Activated T-cell treated with anti-CD3 and anti-CD28 coated beads, Interleukin-2, amount 50 U/mL, for 24 hours (primary cell): ENCODE results near the gene CRYBB1.
"Not testable (repeated sequence)": the region's sequence is repeated elsewhere in the genome, so short reads cannot be mapped to it uniquely, and the experiment has no call there.

ENCODE experiments used
- DNase-seq: peaks from one replicate; pipeline ENCODE4 v3.0.0-alpha.2; 2020
- H3K27ac Mint-ChIP-seq: 2 replicates; pipeline ENCODE4 v1.8.0; 2020; ENCODE audit warnings: mild to moderate bottlenecking, mixed read lengths
- H3K27me3 Mint-ChIP-seq: 2 replicates; pipeline ENCODE4 v1.8.0; 2020; ENCODE audit warnings: mixed read lengths
- H3K36me3 Mint-ChIP-seq: 2 replicates; pipeline ENCODE4 v1.8.0; 2020; ENCODE audit warnings: low read depth, mixed read lengths
- H3K4me1 Mint-ChIP-seq: 2 replicates; pipeline ENCODE4 v1.8.0; 2020; ENCODE audit warnings: low read depth, mixed read lengths
- H3K4me3 Mint-ChIP-seq: 2 replicates; pipeline ENCODE4 v1.8.0; 2020; ENCODE audit warnings: mild to moderate bottlenecking, moderate library complexity, mixed read lengths
- H3K9me3 Mint-ChIP-seq: 2 replicates; pipeline ENCODE4 v1.8.0; 2020; ENCODE audit warnings: mixed read lengths

Gene CRYBB1

GRCh38 chr22:26621663-26622062 is 3.8 kb upstream of the CRYBB1 start, which contains the start of gene CRYBA4:
CRYBA4 (plus strand) TSS chr22:26621963; CDS start chr22:26622597, 634 bp downstream.
- Mint-ChIP-seq H3K9me3 (no peaks in the 10 kb centered on the region), H3K4me3 (no peak within 1 kb of the TSS), H3K36me3 (no peaks in the 10 kb centered on the region), H3K27me3 (no peaks in the 10 kb centered on the region), H3K27ac (no peak within 1 kb of the TSS), H3K4me1 (peaks cover 1% of the 10 kb centered on the region)
- DNase-seq: no peak

DNA sequence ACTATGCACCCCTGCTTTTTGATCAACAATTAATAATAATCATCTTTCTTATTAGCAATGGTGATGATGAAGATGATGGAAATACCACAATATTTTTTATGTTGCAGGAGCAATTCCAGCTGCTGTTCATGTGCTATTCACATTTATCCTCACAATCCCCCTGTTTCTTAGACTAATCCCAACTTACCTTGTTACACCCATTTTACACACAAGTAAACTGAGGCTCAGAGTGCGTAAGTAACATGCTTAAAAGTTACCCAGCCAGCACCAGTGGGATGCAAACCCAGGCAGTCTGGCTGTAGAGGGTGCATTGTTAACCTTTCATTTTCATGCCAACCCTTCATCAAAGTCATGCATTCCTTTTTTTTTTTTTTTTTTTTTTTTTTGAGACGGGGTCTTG is 2.4 kb upstream of the CRYBB1 start:
- Mint-ChIP-seq H3K27me3 (no peaks in the 10 kb centered on the region), H3K36me3 (no peaks in the 10 kb centered on the region), H3K4me3 (no peak overlapping the region), H3K27ac (no peak overlapping the region), H3K9me3 (no peaks in the 10 kb centered on the region), H3K4me1 (peaks cover 1% of the 10 kb centered on the region)
- DNase-seq: no peak

GRCh38 chr22:26619510-26619909 is 1.7 kb upstream of the CRYBB1 start:
- H3K9me3 Mint-ChIP-seq: no peaks in the 10 kb centered on the region
- H3K36me3 Mint-ChIP-seq: no peaks in the 10 kb centered on the region
- H3K27ac Mint-ChIP-seq: no peak overlapping the region
- DNase-seq: no peak
- peaks cover 1% of the 10 kb centered on the region for H3K4me1 Mint-ChIP-seq
- no peaks in the 10 kb centered on the region for H3K27me3 Mint-ChIP-seq
- no peak overlapping the region for H3K4me3 Mint-ChIP-seq

DNA sequence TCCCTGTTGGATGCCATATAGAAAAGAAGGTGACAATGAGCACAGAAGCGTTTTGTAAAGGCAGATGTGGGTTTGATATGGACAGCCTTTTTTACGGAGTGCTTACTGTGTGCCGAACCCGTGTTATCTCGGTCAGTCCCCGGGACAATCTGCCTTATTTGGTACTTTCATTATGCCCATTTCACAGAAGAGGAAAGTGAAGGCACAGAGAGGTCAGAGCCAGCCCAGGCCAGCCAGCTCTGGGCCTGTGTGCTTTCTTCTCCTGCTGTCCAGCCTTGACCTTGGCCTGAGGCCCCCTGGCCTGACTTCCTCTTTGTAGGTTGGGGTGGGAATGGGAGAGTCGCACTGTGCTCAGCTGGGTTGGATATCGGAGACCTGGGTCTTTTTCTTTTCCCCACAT is 628 bp upstream of the CRYBB1 start:
- DNase-seq: no peak
- no peaks in the 10 kb centered on the region for H3K9me3 Mint-ChIP-seq
- H3K4me1 Mint-ChIP-seq: peaks cover 1% of the 10 kb centered on the region
- H3K27me3 Mint-ChIP-seq: no peaks in the 10 kb centered on the region
- no peak overlapping the region for H3K4me3 Mint-ChIP-seq
- H3K36me3 Mint-ChIP-seq: no peaks in the 10 kb centered on the region
- H3K27ac Mint-ChIP-seq: no peak overlapping the region

DNA sequence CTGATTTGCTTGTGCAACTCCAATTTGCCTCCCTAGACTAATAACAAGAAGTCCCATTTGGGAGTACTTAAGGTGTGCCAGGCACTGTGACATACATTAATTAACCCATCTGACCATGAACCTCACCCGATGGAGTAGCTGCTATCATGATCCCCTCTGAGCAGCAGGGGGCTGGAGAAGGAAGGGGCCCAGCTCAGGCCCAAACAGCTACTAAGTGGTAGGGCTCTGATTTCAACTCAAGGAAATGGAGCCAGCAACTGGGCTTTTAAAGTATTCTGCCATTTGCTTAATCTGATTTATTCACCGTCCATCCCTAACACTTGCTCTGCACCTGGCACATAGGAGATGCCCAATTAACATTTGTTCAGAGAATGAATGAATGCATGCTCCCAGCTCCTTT is 1.2 kb downstream of the CRYBB1 start:
- DNase-seq: no peak
- H3K27me3 Mint-ChIP-seq: no peaks in the 10 kb centered on the region
- H3K36me3 Mint-ChIP-seq: no peaks in the 10 kb centered on the region
- H3K4me3 Mint-ChIP-seq: no peak overlapping the region
- H3K4me1 Mint-ChIP-seq: peaks cover 1% of the 10 kb centered on the region
- no peaks in the 10 kb centered on the region for H3K9me3 Mint-ChIP-seq
- no peak overlapping the region for H3K27ac Mint-ChIP-seq

GRCh38 chr22:26615830-26616435 is 1.9 kb downstream of the CRYBB1 start:
- no peak overlapping the region for H3K27ac Mint-ChIP-seq

DNA sequence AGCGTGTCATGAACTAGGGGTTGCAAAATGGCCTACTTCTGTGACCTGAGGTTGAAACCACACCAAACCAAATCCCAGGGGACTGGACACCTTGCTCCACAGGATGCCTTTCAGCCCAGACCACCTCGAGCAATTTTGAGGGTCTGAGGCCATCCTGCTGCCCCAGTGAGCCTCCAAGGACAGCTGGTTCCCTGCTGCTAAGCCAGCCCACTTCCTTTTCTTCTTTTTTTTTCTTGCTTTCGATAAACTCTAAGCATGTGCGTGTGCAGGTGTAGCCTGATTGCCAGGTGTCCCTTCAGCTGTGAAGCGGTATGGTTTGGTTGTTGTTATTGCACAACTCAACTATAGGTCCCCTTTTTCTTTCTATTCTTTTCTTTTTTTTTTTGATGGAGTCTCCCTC is 2.7 kb downstream of the CRYBB1 start:
- Mint-ChIP-seq H3K9me3 (no peaks in the 10 kb centered on the region), H3K27ac (no peak overlapping the region), H3K27me3 (no peaks in the 10 kb centered on the region), H3K4me3 (no peak overlapping the region), H3K4me1 (peaks cover 9% of the 10 kb centered on the region), H3K36me3 (no peaks in the 10 kb centered on the region)
- no peak for DNase-seq

More at GRCh38 chr22:26615830-26616435, 1.9 kb downstream of the CRYBB1 start:
- no peak for DNase-seq
- Mint-ChIP-seq H3K36me3 (no peaks in the 10 kb centered on the region), H3K4me3 (no peak overlapping the region), H3K4me1 (peaks cover 1% of the 10 kb centered on the region), H3K27me3 (no peaks in the 10 kb centered on the region), H3K9me3 (no peaks in the 10 kb centered on the region)

DNA sequence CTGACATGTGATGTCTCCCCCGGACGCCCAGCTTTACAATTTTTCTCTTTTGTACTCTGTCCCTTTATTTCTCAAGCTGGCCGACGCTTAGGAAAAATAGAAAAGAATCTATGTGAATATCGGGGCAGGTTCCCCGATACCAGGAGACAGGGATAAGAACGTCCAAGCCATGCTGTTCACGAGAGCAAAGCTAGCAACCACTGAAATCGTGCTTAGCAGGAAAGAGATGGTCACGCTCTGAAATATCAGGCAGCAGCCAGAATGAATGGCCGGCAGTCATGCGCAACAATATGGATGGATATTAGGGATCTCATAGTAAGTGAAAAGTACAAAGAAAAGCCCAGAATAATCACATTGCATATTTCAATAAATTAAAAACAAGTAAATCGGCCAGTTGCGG is 3.5 kb downstream of the CRYBB1 start:
- peaks cover 17% of the 10 kb centered on the region for H3K4me1 Mint-ChIP-seq
- DNase-seq: no peak

GRCh38 chr22:26613753-26614152 is 4.1 kb downstream of the CRYBB1 start:
- not testable (repeated sequence) for H3K27ac Mint-ChIP-seq, H3K9me3 Mint-ChIP-seq, H3K27me3 Mint-ChIP-seq, DNase-seq, H3K36me3 Mint-ChIP-seq, H3K4me3 Mint-ChIP-seq
- peaks cover 19% of the 10 kb centered on the region for H3K4me1 Mint-ChIP-seq

More for the DNA sequence above, 3.5 kb downstream of the CRYBB1 start:
- H3K27ac Mint-ChIP-seq: no peak overlapping the region
- no peak overlapping the region for H3K4me3 Mint-ChIP-seq
- no peaks in the 10 kb centered on the region for H3K36me3 Mint-ChIP-seq
- no peaks in the 10 kb centered on the region for H3K9me3 Mint-ChIP-seq
- no peaks in the 10 kb centered on the region for H3K27me3 Mint-ChIP-seq

DNA sequence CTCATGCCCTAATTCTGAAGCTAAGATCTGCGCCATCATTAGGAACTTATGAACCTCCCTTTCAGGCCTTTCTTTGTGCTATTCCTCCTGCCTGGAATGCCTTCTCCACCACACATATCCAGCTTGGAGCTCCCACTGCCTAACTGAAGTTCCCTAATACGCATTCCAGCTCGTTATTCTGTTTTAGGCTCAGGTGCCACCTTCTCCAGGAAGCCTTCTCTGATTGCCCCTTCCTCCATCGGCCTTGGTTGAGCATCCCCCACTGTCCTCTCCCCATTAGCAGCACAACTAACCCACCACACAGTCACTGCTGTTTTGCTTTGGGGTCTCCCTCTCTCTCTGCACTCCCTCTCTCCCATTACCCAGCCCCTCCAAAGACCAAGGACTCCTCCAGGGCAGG is 5.2 kb downstream of the CRYBB1 start:
- Mint-ChIP-seq H3K27ac (no peak overlapping the region), H3K9me3 (no peaks in the 10 kb centered on the region), H3K27me3 (no peaks in the 10 kb centered on the region), H3K36me3 (no peaks in the 10 kb centered on the region), H3K4me3 (no peak overlapping the region), H3K4me1 (peaks cover 23% of the 10 kb centered on the region)
- DNase-seq: no peak

- Mint-ChIP-seq H3K27me3 (no peaks in the 10 kb centered on the region), H3K36me3 (no peaks in the 10 kb centered on the region), H3K4me3 (no peak overlapping the region), H3K27ac (no peak overlapping the region), H3K9me3 (no peaks in the 10 kb centered on the region), H3K4me1 (peaks cover 28% of the 10 kb centered on the region)
- no peak for DNase-seq
These were observed 6.8 kb downstream of the CRYBB1 start for GRCh38 chr22:26610996-26611395.

DNA sequence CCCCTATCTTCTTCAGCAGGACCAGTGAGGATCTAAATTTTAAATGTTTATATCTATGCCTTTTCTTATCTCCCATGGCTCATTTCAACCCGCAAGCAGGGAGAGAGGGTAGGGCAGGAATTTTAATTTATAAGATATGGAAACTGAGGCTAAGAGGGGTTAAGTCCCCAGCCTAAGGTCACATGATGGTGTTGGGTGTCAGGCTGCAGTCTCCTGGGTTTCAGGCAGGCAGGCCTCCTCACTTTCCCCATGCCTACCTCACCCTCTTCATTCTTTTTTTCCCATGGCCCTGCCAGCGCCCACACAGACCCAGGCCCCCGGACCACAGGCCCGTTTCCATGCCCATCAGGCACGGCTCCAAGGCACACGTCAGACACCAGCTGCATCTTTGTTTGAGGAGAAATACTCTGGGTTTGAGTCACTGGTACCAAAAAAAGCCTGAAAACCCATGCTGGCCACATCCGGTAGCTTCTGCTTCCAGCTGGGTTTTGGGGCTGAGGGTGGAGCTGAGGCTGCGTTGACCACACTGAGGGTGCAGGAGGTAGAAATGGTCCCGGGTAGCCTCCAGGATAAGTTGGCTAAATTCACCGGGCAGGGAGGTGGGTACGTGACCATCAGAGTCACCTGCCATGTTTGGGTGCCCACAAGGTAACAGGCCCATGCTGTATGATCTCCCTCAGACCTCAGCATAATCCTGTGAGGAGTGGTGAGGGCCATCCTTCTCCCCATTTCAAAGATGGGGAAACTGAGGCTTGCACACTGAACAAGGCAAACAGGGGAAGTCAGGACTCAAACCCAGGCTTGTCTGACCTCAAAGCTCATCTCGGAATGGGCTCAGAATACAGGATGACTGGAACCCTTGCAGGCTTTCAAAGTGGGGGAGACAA is 7.5 kb downstream of the CRYBB1 start:
- no peaks in the 10 kb centered on the region for H3K9me3 Mint-ChIP-seq

GRCh38 chr22:26609287-26609686 is 8.5 kb downstream of the CRYBB1 start:
- Mint-ChIP-seq H3K27me3 (no peaks in the 10 kb centered on the region), H3K4me1 (peaks cover 31% of the 10 kb centered on the region), H3K27ac (no peak overlapping the region), H3K9me3 (no peaks in the 10 kb centered on the region), H3K4me3 (no peak overlapping the region), H3K36me3 (no peaks in the 10 kb centered on the region)
- DNase-seq: no peak

More for the DNA sequence above, 7.5 kb downstream of the CRYBB1 start:
- H3K36me3 Mint-ChIP-seq: no peaks in the 10 kb centered on the region
- H3K27me3 Mint-ChIP-seq: no peaks in the 10 kb centered on the region
- peak; percentile 50 for DNase-seq
- H3K4me3 Mint-ChIP-seq: peak overlapping the region; percentile 12
- H3K4me1 Mint-ChIP-seq: peaks cover 28% of the 10 kb centered on the region
- H3K27ac Mint-ChIP-seq: peak overlapping the region; percentile 80

- H3K9me3 Mint-ChIP-seq: no peaks in the 10 kb centered on the region
- DNase-seq: no peak
- H3K4me1 Mint-ChIP-seq: peaks cover 33% of the 10 kb centered on the region
- H3K36me3 Mint-ChIP-seq: no peaks in the 10 kb centered on the region
- H3K27me3 Mint-ChIP-seq: no peaks in the 10 kb centered on the region
- H3K27ac Mint-ChIP-seq: no peak overlapping the region
- no peak overlapping the region for H3K4me3 Mint-ChIP-seq
These were observed 9.7 kb downstream of the CRYBB1 start for GRCh38 chr22:26608129-26608528.

DNA sequence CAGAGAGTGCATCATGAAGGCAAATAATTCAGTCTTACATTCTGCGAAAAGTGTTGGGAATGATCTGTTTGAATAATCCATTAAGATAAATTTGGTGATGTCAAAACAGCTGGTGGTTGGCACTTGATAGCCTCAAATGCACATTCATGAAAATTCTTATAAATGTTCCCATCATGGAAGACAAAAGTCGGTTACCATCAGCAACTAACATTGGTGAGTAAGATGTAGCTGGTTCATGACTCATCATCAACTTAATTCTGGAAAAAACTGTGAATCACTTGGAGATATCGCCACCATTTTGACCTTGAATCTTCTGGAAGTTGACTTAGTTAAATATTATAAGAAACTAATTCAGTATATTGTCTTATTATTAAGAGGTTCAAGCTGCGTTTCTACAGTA is 11.2 kb downstream of the CRYBB1 start:
- no peaks in the 10 kb centered on the region for H3K9me3 Mint-ChIP-seq
- DNase-seq: no peak
- H3K36me3 Mint-ChIP-seq: no peaks in the 10 kb centered on the region
- H3K27ac Mint-ChIP-seq: no peak overlapping the region
- H3K27me3 Mint-ChIP-seq: no peaks in the 10 kb centered on the region
- H3K4me1 Mint-ChIP-seq: peaks cover 33% of the 10 kb centered on the region
- no peak overlapping the region for H3K4me3 Mint-ChIP-seq
